ENCODE results near the gene GALNT14.

- TF ChIP-seq POLR2A (IDR thresholded peaks at IDR 0.05), result no peak
- TF ChIP-seq, protein P1, sequence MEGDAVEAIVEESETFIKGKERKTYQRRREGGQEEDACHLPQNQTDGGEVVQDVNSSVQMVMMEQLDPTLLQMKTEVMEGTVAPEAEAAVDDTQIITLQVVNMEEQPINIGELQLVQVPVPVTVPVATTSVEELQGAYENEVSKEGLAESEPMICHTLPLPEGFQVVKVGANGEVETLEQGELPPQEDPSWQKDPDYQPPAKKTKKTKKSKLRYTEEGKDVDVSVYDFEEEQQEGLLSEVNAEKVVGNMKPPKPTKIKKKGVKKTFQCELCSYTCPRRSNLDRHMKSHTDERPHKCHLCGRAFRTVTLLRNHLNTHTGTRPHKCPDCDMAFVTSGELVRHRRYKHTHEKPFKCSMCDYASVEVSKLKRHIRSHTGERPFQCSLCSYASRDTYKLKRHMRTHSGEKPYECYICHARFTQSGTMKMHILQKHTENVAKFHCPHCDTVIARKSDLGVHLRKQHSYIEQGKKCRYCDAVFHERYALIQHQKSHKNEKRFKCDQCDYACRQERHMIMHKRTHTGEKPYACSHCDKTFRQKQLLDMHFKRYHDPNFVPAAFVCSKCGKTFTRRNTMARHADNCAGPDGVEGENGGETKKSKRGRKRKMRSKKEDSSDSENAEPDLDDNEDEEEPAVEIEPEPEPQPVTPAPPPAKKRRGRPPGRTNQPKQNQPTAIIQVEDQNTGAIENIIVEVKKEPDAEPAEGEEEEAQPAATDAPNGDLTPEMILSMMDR (IDR thresholded peaks at IDR 0.05), result no peak
Observed at GRCh38 chr2:31141443-31142085, 3.3 kb upstream of the GALNT14 start.
